ENCODE measurements around the gene SHISA3. TPM values are rescaled to one million over a fixed set of nuclear protein-coding genes. Genes with fewer than 3 reads are reported as not detected.

Gene SHISA3
- total RNA-seq, 8 experiments from 2014 or later = 0.45 to 10.2 (median 3.8) TPM; not detected in 2

- peak in 2 of 8 experiments; percentile 18 to 62 for ATAC-seq (replicated peaks in 6 of 8)
- 0 to 100% (median 77%) methylated on average over 1 to 5 of the region's 5 CpGs; no CpG with 5 or more reads in 1 of the 10 experiments for WGBS, 10 experiments
Measured at GRCh38 chr4:42420140-42420539, 22.9 kb downstream of the SHISA3 start.

DNA sequence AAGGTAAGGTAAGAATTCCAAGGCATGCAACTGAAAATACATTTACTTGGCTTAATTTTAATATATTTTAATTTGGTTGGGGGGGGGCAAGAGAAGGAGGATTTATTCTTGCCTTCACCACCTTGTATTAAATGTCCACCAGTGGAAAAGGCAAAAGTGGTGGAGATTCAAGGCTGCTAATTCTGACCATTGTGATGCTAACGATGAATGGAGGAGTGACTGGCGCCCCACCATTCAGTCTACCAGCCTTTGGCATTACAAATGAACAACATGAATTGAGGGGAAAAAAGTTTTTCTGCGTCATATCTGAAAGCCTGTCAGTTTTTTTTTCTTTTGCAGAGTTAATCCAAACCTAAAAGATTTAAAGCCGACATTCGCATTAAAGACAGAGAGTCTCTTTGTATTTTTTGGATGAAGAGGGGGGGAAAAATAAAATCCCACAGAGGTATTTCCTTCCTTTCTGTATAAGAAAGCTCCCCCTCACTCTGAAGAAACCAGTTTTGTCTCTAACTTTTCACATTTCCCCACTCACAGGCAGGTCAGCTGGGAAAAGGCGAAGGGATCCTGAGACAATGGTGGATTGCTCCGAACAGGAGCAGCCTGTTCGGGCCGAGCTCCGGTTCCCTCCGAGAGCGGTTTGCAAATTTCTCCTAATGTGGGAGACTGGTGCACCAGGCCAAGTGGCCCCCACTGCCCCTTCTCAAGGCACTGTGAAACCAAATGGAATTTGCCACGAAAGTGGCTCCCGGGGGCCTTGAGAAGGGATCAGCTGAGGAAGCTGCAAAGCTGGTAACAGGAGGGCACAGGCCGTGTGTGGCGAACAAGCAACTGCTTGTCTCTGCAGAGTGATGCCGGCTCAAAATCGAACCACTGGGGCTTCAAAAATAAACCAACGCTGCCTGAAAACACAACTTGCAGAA is 28.1 kb downstream of the SHISA3 start:
- Histone ChIP-seq H3K4me3 (peak overlapping the region in 1 of 5 donors; percentile 7), H3K27ac (peak overlapping the region; percentile 45 to 66), H3K4me1 (replicated peaks in 1 of 2) (peaks cover 5 to 11% of the 10 kb centered on the region in 2 donors)
- WGBS, 10 experiments = 25 to 97% (median 64%) methylated on average over 2 to 16 of the region's 19 CpGs; no CpG with 5 or more reads in 1 of the 10 experiments
- in situ Hi-C loops (cut with MboI; ENCODE audit: low pct_unique_long_range_greater_than_20kb in 2 of 9, low sequenced_read_pairs in 9 of 9, unreplicated experiment in 9 of 9) = no loop called here
- ATAC-seq (replicated peaks in 6 of 8) = peak in 3 of 8 experiments; percentile 49 to 61 (median 54)

More at GRCh38 chr4:42420140-42420539, 22.9 kb downstream of the SHISA3 start:
- in situ Hi-C loops (cut with MboI; ENCODE audit: low pct_unique_long_range_greater_than_20kb in 2 of 9, low sequenced_read_pairs in 9 of 9, unreplicated experiment in 9 of 9) = no loop called here
- Histone ChIP-seq H3K4me3 (no peak overlapping the region), H3K4me1 (replicated peaks in 1 of 2) (peaks cover 0 to 3% of the 10 kb centered on the region in 2 donors), H3K27ac (no peak overlapping the region)

DNA sequence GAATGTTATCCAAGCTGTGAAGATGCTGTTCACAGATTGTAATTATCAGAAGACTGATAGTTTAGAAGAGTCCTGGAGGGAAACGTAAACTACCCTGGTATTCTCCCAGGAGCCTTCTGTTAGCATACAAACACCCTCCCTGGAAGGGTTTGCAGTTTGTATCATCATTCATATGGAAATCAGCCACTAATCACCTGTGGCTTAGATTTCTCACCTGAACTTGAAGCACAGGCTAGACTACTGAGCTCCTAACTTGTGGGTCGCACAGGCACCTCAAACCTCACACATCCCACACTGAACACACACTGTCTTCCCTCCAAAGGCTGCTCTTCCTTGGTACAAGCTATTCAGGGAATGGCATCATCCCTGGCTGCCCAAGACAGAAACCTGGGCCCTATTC is 30.7 kb downstream of the SHISA3 start:
- Histone ChIP-seq H3K4me3 (no peak overlapping the region), H3K27ac (no peak overlapping the region), H3K4me1 (replicated peaks in 1 of 2) (peaks cover 5 to 11% of the 10 kb centered on the region in 2 donors)
- ATAC-seq (replicated peaks in 6 of 8) = no peak
- WGBS, 10 experiments = 17 to 100% (median 81%) methylated on average over 1 to 2 of the region's 2 CpGs; no CpG with 5 or more reads in 5 of the 10 experiments
- in situ Hi-C loops (cut with MboI; ENCODE audit: low pct_unique_long_range_greater_than_20kb in 2 of 9, low sequenced_read_pairs in 9 of 9, unreplicated experiment in 9 of 9) = no loop called here

DNA sequence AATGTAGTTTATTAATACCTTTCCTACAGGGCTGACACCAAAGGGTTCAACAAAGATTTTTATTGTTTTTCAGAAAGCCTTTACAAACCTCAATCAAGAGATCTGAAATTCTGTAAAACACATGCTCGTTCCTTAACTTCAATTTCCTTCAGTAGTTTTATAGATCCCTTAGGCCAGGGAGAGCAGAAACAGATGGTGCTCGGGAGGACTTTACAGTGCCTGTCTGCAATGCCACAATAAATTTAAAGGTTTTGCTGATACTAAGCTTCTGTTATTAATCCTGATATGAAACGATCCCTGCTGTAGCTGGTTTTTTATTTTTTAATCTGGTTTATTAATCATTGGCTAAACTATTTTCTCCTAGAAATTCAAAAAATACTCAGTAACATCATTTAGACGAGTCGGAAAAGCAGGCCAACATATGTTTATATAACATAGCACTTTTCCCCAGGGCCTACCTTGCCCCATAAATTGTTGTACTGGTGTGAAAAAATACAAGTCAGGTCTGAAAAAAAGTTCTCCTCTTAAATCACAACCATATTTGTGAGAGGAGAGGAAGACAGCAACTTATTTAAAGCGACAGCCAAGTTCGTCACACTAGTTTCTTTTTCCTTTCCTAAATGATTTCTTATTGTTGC is 39.8 kb downstream of the SHISA3 start:
- Histone ChIP-seq H3K4me1 (replicated peaks in 1 of 2) (peaks cover 0 to 25% of the 10 kb centered on the region in 2 donors), H3K4me3 (no peak overlapping the region), H3K27ac (no peak overlapping the region)
- peak in 1 of 8 experiments; percentile 29 for ATAC-seq (replicated peaks in 6 of 8)
- WGBS, 10 experiments = 50 to 100% (median 79%) methylated on average over 1 to 7 of the region's 7 CpGs
- in situ Hi-C loops (cut with MboI; ENCODE audit: low pct_unique_long_range_greater_than_20kb in 2 of 9, low sequenced_read_pairs in 9 of 9, unreplicated experiment in 9 of 9) = no loop called here

DNA sequence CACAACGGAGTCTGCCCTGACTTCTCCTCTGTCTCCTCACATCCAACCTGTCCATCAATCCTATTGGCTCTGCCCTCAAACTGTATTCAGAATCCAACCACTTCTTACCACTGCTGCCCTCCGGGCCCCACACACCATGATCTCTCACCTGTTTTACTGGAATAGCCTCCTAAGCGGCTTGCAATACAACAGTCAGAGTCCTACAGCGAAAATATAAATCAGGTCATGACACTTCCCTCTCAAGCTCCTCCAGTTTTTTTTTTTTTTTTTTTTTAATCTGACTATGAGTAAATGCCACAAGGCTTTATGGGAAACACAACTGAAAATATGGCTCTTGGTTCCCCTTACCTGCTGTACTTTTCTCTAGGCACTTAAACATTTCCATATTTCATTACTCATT is 42.8 kb downstream of the SHISA3 start:
- in situ Hi-C loops (cut with MboI; ENCODE audit: low pct_unique_long_range_greater_than_20kb in 2 of 9, low sequenced_read_pairs in 9 of 9, unreplicated experiment in 9 of 9) = no loop called here
- H3K4me1 ChIP-seq (replicated peaks in 1 of 2) = peaks cover 0 to 25% of the 10 kb centered on the region in 2 donors
- no peak overlapping the region for H3K27ac ChIP-seq
- no peak overlapping the region for H3K4me3 ChIP-seq
- ATAC-seq (replicated peaks in 6 of 8) = peak in 5 of 8 experiments; percentile 26 to 57 (median 51)
- WGBS, 10 experiments = 40 to 100% (median 85%) methylated on average over 1 to 4 of the region's 4 CpGs; no CpG with 5 or more reads in 1 of the 10 experiments

DNA sequence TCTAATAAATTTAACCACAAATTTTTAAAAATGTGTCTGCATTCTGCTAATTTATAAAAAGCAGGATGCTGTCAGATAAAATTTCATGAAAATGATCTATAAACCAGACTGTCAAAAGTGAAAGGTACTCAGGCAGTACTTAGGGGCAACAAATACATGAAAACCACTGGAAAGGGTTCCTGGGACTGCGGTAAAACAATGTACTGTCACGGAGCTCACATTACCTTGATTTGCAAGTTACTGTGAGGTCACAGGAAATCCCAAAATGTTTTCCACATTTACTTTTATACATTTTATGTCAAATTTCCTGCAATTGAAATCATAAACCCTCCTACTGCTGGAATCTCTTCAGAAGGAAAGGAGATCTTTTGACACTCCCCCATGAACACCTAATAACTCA is 45.3 kb downstream of the SHISA3 start:
- no peak overlapping the region for H3K27ac ChIP-seq
- 80 to 100% (median 98%) methylated on average over 1 to 2 of the region's 2 CpGs for WGBS, 10 experiments
- in situ Hi-C loops (cut with MboI; ENCODE audit: low pct_unique_long_range_greater_than_20kb in 2 of 9, low sequenced_read_pairs in 9 of 9, unreplicated experiment in 9 of 9) = no loop called here

GRCh38 chr4:42445038-42445437 is 47.8 kb downstream of the SHISA3 start:
- Histone ChIP-seq H3K4me3 (no peak overlapping the region), H3K27ac (no peak overlapping the region), H3K4me1 (replicated peaks in 1 of 2) (peaks cover 0 to 6% of the 10 kb centered on the region in 2 donors)
- in situ Hi-C loops (cut with MboI; ENCODE audit: low pct_unique_long_range_greater_than_20kb in 2 of 9, low sequenced_read_pairs in 9 of 9, unreplicated experiment in 9 of 9) = no loop called here
- 67 to 100% (median 85%) methylated on average over 2 to 5 of the region's 5 CpGs; no CpG with 5 or more reads in 2 of the 10 experiments for whole genome bisulfite sequencing, 10 experiments
- ATAC-seq (replicated peaks in 6 of 8) = no peak

More for the DNA sequence above, 45.3 kb downstream of the SHISA3 start:
- no peak for ATAC-seq (replicated peaks in 6 of 8)
- peaks cover 0 to 10% of the 10 kb centered on the region in 2 donors for H3K4me1 ChIP-seq (replicated peaks in 1 of 2)
- no peak overlapping the region for H3K4me3 ChIP-seq

GRCh38 chr4:42446823-42447222 is 49.5 kb downstream of the SHISA3 start:
- peaks cover 4 to 5% of the 10 kb centered on the region in 2 donors for H3K4me1 ChIP-seq (replicated peaks in 1 of 2)
- WGBS, 10 experiments = 20 to 73% (median 53%) methylated on average over 2 to 5 of the region's 5 CpGs
- ATAC-seq (replicated peaks in 6 of 8) = no peak
- no peak overlapping the region for H3K4me3 ChIP-seq
- no peak overlapping the region for H3K27ac ChIP-seq
- in situ Hi-C loops (cut with MboI; ENCODE audit: low pct_unique_long_range_greater_than_20kb in 2 of 9, low sequenced_read_pairs in 9 of 9, unreplicated experiment in 9 of 9) = no loop called here

Other genes starting within 250 kb of the SHISA3 start
- 1 to 10 TPM in 5 of 8 experiments, under 1 TPM in 3; 0.04 to 4.3 (median 3.0) TPM for gene BEND4, start 244.8 kb upstream of the SHISA3 start, total RNA-seq